ENCODE data around the gene DHX30. TPM values are rescaled to one million over a fixed set of nuclear protein-coding genes. Genes with fewer than 3 reads are reported as not detected.

The DHX30 gene
- total and polyA plus RNA-seq, 9 donors, result 19.5 to 66.8 (median 55.1) TPM

GRCh38 chr3:47791193-47791855 lies 11.6 kb upstream of the DHX30 start:
- 89 to 91% (median 91%) methylated on average over 16 of the region's 16 CpGs for WGBS, 3 donors
- TF ChIP-seq POLR2A (IDR thresholded peaks at IDR 0.05) (no peak), EP300 (IDR thresholded peaks at IDR 0.05) (no peak)
- TF ChIP-seq, protein P1, sequence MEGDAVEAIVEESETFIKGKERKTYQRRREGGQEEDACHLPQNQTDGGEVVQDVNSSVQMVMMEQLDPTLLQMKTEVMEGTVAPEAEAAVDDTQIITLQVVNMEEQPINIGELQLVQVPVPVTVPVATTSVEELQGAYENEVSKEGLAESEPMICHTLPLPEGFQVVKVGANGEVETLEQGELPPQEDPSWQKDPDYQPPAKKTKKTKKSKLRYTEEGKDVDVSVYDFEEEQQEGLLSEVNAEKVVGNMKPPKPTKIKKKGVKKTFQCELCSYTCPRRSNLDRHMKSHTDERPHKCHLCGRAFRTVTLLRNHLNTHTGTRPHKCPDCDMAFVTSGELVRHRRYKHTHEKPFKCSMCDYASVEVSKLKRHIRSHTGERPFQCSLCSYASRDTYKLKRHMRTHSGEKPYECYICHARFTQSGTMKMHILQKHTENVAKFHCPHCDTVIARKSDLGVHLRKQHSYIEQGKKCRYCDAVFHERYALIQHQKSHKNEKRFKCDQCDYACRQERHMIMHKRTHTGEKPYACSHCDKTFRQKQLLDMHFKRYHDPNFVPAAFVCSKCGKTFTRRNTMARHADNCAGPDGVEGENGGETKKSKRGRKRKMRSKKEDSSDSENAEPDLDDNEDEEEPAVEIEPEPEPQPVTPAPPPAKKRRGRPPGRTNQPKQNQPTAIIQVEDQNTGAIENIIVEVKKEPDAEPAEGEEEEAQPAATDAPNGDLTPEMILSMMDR (IDR thresholded peaks at IDR 0.05), result no peak
- H3K9me3 ChIP-seq, result no peaks in the 10 kb centered on the region
- H3K27me3 ChIP-seq, result no peaks in the 10 kb centered on the region
- DNase-seq, result no peak
- H3K4me3 ChIP-seq, result no peak overlapping the region
- no peak overlapping the region for H3K27ac ChIP-seq
- intact Hi-C loops (cut with DNase I), result loop anchor here in 1 of 4 donors (2.0 kb wide), 1 partner anchor 269 kb away; no protein-coding TSS in a partner anchor
- no peaks in the 10 kb centered on the region for H3K4me1 ChIP-seq (ENCODE audit: insufficient read depth)
- no peaks in the 10 kb centered on the region for H3K36me3 ChIP-seq

GRCh38 chr3:47792699-47793098 lies 10.2 kb upstream of the DHX30 start:
- no peak for DNase-seq
- no peak overlapping the region for H3K27ac ChIP-seq
- TF ChIP-seq POLR2A (IDR thresholded peaks at IDR 0.05), result no peak
- TF ChIP-seq, protein P1 (IDR thresholded peaks at IDR 0.05), result no peak
- TF ChIP-seq EP300 (IDR thresholded peaks at IDR 0.05), result no peak
- H3K27me3 ChIP-seq, result no peaks in the 10 kb centered on the region
- intact Hi-C loops (cut with DNase I), result no loop called here
- H3K4me1 ChIP-seq (ENCODE audit: insufficient read depth), result no peaks in the 10 kb centered on the region
- WGBS, 3 donors, result 91 to 95% (median 92%) methylated on average over 2 of the region's 2 CpGs
- no peaks in the 10 kb centered on the region for H3K9me3 ChIP-seq
- H3K36me3 ChIP-seq, result no peaks in the 10 kb centered on the region
- H3K4me3 ChIP-seq, result no peak overlapping the region

GRCh38 chr3:47794544-47794943 lies 8.4 kb upstream of the DHX30 start:
- Histone ChIP-seq H3K27ac (no peak overlapping the region), H3K4me1 (ENCODE audit: insufficient read depth) (no peaks in the 10 kb centered on the region), H3K27me3 (no peaks in the 10 kb centered on the region), H3K4me3 (no peak overlapping the region), H3K9me3 (no peaks in the 10 kb centered on the region), H3K36me3 (no peaks in the 10 kb centered on the region)
- no peak for TF ChIP-seq EP300 (IDR thresholded peaks at IDR 0.05)
- TF ChIP-seq, protein P1 (IDR thresholded peaks at IDR 0.05), result no peak
- no peak for TF ChIP-seq POLR2A (IDR thresholded peaks at IDR 0.05)
- WGBS, 3 donors, result 54 to 59% (median 58%) methylated on average over 4 of the region's 4 CpGs
- intact Hi-C loops (cut with DNase I), result no loop called here
- DNase-seq, result no peak

GRCh38 chr3:47799733-47800132 lies 3.2 kb upstream of the DHX30 start:
- Histone ChIP-seq H3K4me1 (ENCODE audit: insufficient read depth) (peaks cover 6% of the 10 kb centered on the region), H3K27me3 (no peaks in the 10 kb centered on the region), H3K27ac (no peak overlapping the region), H3K36me3 (no peaks in the 10 kb centered on the region), H3K4me3 (no peak overlapping the region), H3K9me3 (no peaks in the 10 kb centered on the region)
- DNase-seq, result no peak
- TF ChIP-seq, protein P1 (IDR thresholded peaks at IDR 0.05), result no peak
- TF ChIP-seq EP300 (IDR thresholded peaks at IDR 0.05) (no peak), POLR2A (IDR thresholded peaks at IDR 0.05) (no peak)
- WGBS, 3 donors, result 71 to 89% (median 85%) methylated on average over 4 of the region's 4 CpGs
- intact Hi-C loops (cut with DNase I), result no loop called here

All from ovary (tissue), 9 donors.